Bronchial epithelial cell (primary cell): ENCODE measurements around the gene MPST. TPM values are rescaled to one million over a fixed set of nuclear protein-coding genes. Genes with fewer than 3 reads are reported as not detected.

ENCODE experiments used
- DNase-seq: peaks from one replicate; pipeline ENCODE4 v3.0.0-alpha.2; 2010; ENCODE audit warnings: low read depth
- FAIRE-seq: peaks from 2 replicates; lab custom pipeline; 2011; peaks lifted over from hg19 to GRCh38; lab: Jason Lieb, UNC
- H3K27me3 ChIP-seq: 2 replicates; pipeline ENCODE4 v1.5.1; 2011; ENCODE audit warnings: low read length; ENCODE audit not compliant: control insufficient read depth, insufficient read depth
- H3K36me3 ChIP-seq: 2 replicates; pipeline ENCODE4 v1.5.1; 2011; ENCODE audit warnings: low read length; ENCODE audit not compliant: control insufficient read depth, insufficient read depth
- H3K4me3 ChIP-seq: 2 replicates; pipeline ENCODE4 v1.5.1; 2011; ENCODE audit warnings: mild to moderate bottlenecking, low read depth, low read length, control low read depth
- CTCF ChIP-seq: IDR thresholded peaks from 2 replicates; pipeline ENCODE4 v1.5.1; 2011; ENCODE audit warnings: mild to moderate bottlenecking, moderate library complexity, low read length, control low read depth, inconsistent platforms; ENCODE audit not compliant: insufficient read depth, severe bottlenecking
- total RNA-seq: library from RNA; depleted of rRNA; stranded (reverse); fragments of >200 nt; gene quantifications from 2 replicates; pipeline ENCODE4 v1.2.1, GENCODE V29; 2014

The MPST gene
- total RNA-seq, 1 donor from 2014 or later = 121 TPM

- Histone ChIP-seq H3K27me3 (no peaks in the 10 kb centered on the region), H3K4me3 (no peak overlapping the region), H3K36me3 (no peaks in the 10 kb centered on the region)
- DNase-seq (no peak), FAIRE-seq (no peak)
- no peak for TF ChIP-seq CTCF
Measured at GRCh38 chr22:36999463-36999862, 20.1 kb upstream of the MPST start.

GRCh38 chr22:37000676-37001534 is 18.6 kb upstream of the MPST start:
- DNase-seq (no peak), FAIRE-seq (no peak)
- Histone ChIP-seq H3K4me3 (no peak overlapping the region), H3K36me3 (no peaks in the 10 kb centered on the region), H3K27me3 (no peaks in the 10 kb centered on the region)
- no peak for TF ChIP-seq CTCF

- DNase-seq (no peak), FAIRE-seq (no peak)
- Histone ChIP-seq H3K27me3 (no peaks in the 10 kb centered on the region), H3K36me3 (no peaks in the 10 kb centered on the region), H3K4me3 (no peak overlapping the region)
- TF ChIP-seq CTCF = no peak
Measured at GRCh38 chr22:37001826-37002225, 17.7 kb upstream of the MPST start.

GRCh38 chr22:37002633-37003032 is 16.9 kb upstream of the MPST start:
- H3K27me3 ChIP-seq = peaks cover 2% of the 10 kb centered on the region
- DNase-seq = no peak
- H3K36me3 ChIP-seq = no peaks in the 10 kb centered on the region
- no peak for TF ChIP-seq CTCF
- FAIRE-seq = no peak
- H3K4me3 ChIP-seq = no peak overlapping the region

GRCh38 chr22:37007651-37008050 is 11.9 kb upstream of the MPST start:
- no peak for DNase-seq
- H3K36me3 ChIP-seq = no peaks in the 10 kb centered on the region
- H3K4me3 ChIP-seq = no peak overlapping the region
- no peak for TF ChIP-seq CTCF
- H3K27me3 ChIP-seq = peaks cover 4% of the 10 kb centered on the region
- no peak for FAIRE-seq
